Left renal pelvis (tissue), 4 donors: Measurements from ENCODE around the gene POSTN. TPM values are rescaled to one million over a fixed set of nuclear protein-coding genes. Genes with fewer than 3 reads are reported as not detected.
"Not testable (repeated sequence)": the region's sequence is repeated elsewhere in the genome, so short reads cannot be mapped to it uniquely, and the experiment has no call there.

Experiments used
- DNase-seq, 4 donors: peaks; one replicate each; pipeline ENCODE4 v3.0.0-alpha.2; 2013; ENCODE audit warnings: low read depth in 4 of 4, low spot score in 3 of 4
- polyA plus RNA-seq, 4 donors: library from polyadenylated mRNA; unstranded; fragments of 120-200 nt; gene quantifications; one replicate each; pipeline ENCODE4 v1.2.1, GENCODE V29; 2013; ENCODE audit not compliant: insufficient read length in 4 of 4

The POSTN gene
- polyA plus RNA-seq, 4 donors: 283 to 5,755 (median 546) TPM

DNA sequence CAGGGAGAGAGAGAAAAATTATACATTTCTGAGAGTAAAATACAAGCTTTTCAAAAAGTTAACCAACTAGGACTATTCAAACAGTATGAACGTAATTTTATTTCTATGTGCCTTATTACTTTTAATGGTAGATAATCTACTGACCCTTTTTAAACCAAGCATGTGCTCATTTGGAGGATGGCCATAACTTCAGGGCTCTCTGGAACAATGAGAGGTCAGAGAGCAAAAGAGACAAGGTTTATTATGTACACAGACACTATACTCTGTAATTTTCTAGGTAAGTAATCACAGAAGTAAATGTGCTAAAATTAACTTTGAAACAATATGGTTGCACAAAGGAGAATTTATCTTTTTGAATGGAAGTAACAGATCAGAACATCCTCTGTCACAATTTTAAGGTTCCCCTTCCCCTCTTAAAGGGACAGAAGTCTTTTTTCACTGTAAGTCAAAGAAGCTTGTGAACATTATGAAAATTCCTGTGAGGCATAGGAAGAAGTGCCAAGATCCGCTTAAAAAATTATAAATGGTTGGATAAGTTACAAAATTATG, 1.0 kb downstream of the POSTN start:
- no peak for DNase-seq

- no peak for DNase-seq
Observed at GRCh38 chr13:37596805-37597204, 1.8 kb downstream of the POSTN start.

DNA sequence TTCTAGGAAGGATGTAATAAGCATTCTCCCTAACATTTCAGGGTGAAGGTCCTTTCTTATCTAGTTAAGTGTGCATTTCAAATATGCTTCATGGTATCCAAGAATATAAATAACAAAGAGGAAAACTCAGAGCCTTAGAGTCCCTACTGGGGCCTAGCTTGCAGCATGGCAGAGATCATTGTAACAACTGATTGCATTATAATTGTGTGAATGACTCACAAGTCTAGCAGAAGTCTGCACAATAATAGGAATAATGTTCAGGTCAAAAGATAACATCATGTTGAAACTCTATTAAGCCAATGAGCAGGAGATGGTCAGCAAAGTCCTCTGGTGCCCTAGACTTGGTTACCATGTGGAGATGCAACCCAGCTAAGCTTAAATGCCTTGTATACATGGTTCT, 3.4 kb downstream of the POSTN start:
- no peak for DNase-seq

- no peak for DNase-seq
Observed at GRCh38 chr13:37594550-37594949, 4.0 kb downstream of the POSTN start.

DNA sequence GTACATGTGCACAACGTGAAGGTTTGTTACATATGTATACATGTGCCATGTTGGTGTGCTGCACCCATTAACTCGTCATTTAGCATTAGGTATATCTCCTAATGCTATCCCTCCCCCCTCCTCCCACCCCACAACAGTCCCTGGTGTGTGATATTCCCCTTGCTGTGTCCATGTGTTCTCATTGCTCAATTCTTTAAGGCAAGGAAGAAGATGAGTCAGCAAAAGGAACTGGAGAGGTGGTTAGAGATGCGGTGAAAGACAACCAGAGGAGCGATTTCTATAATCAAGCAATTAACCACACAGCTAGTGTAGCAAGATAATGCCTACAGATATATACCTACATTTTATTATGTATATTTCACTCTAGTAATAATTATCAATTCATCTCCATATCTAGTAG, 9.2 kb downstream of the POSTN start:
- DNase-seq: not testable (repeated sequence)

DNA sequence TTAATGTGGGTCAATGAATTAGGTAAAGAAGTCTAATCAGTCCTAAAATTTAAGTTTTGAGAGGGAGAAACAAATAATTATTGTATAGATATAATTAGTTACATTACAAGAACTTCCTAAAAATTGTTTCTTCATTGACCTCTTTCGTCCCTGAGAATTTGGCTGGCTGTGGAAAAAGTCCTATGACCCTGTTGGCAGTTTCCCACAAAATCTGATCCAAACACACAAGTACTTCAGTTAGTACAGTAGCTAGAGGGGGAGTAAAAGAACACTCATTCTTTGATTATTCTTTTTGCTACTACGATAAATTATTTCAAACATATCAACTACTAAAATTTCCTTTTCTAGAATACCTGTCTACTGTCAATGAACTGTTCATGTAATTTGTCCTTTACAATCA, 11.3 kb downstream of the POSTN start:
- no peak for DNase-seq

GRCh38 chr13:37586164-37586563, 12.4 kb downstream of the POSTN start:
- DNase-seq: no peak

GRCh38 chr13:37585541-37585940, 13.0 kb downstream of the POSTN start:
- no peak for DNase-seq

DNA sequence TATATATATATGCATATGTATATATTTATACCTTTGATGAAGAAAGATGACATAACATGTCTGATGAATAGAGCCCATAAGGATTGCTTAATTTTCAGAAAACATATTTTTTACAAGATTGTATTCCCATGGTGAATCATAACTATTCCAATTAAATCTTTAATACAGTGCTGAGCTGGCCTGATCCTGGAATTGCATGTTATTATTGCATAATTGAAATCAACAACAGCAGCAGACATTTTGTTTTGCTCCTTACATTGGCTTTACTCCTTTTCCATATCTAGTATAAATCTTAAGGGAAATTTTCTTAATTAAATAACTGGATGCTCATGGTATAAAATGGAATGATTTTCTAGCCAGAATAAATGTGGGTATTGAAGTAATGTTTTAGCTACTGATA, 22.0 kb downstream of the POSTN start:
- no peak for DNase-seq

GRCh38 chr13:37565425-37565824, 33.1 kb downstream of the POSTN start:
- no peak for DNase-seq

DNA sequence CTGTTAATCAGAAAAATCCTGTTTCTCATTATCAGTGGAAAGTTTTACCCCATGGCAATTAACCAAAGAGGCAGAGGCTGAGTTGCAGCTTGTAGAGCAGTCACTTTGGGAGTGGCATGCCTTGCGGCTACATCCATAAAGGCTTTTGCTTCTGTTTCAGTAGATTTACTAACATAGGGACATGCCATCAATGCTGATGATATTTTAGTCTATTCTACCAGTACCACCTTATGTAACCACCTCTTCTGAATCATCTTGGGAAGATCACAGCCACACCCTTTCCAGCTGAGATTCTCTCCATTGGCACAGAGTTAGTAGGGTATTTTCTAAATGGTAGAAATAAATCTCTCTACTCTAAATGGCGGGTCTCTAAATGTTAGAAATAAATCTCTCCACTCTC, 37.5 kb downstream of the POSTN start:
- no peak for DNase-seq

DNA sequence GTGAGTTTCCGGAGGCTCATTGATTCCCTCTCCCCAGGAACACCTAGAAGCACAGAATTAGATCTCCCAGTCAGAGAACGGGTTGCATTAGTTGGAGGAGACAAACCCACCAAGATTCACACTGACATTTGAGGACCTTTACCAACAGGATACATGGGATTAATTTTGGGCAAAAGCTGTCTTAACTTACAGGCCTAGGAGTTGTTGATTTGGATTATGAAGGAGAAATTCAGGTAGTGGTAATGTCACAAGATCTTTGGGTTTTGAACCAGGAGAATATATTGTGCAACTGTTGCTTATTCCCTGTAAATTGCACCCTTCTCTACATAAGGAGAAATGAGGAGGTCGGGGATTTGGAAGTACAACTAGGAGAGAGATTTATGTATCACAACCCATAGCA, 38.0 kb downstream of the POSTN start:
- no peak for DNase-seq

DNA sequence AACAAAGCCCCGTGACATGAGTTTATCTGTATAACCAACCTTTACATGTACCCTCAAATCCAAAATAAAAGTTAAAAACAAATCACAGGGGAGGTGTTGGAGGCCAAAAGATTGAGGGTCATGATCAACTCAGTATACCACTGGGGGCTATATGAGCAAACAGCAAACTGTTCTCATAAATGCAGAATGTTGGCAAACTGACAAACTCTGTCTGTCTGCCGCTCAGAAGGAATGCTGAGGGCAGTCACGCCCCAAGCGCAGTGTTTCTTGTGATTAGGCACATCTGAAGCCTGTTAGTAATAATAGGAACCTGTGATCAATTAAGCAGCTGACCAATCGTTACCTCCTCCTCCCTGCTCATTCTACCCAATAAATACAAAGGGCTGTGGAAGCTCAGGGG, 39.8 kb downstream of the POSTN start:
- DNase-seq: not testable (repeated sequence)

GRCh38 chr13:37546087-37546486, 52.5 kb downstream of the POSTN start:
- DNase-seq: no peak

GRCh38 chr13:37544995-37545394, 53.6 kb downstream of the POSTN start:
- DNase-seq: no peak

DNA sequence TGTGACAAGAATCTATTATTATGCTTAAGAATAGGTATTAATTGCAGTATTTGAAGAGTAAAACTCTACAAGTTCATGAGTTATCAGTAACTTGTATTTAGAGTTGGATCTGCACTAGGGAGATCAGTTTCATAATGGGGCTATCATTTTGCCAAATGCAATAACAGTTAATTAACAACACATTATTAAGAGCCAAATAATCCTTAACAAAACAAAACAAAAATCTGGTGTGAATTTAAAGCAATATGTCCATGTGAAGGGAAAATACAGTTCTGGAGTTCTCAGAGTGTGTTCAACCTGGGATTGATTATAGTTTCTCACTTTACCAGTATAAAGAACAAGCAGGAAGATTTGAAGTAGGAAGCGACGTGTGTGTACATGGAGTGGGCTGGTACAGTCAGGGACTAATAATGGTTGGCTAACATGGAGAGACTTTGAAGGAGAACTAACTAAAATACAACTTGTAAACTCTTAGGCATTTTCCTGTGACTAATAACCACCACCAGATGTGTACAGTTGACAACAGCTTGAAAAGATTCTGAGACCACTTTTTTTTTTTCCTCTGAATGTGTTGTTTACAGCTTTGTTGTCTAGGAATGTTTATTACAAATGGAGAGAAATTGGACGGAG, 58.5 kb downstream of the POSTN start:
- no peak for DNase-seq

- DNase-seq: no peak
Observed at GRCh38 chr13:37539170-37539569, 59.4 kb downstream of the POSTN start.

- DNase-seq: no peak
Observed at GRCh38 chr13:37535501-37535900, 63.1 kb downstream of the POSTN start.

DNA sequence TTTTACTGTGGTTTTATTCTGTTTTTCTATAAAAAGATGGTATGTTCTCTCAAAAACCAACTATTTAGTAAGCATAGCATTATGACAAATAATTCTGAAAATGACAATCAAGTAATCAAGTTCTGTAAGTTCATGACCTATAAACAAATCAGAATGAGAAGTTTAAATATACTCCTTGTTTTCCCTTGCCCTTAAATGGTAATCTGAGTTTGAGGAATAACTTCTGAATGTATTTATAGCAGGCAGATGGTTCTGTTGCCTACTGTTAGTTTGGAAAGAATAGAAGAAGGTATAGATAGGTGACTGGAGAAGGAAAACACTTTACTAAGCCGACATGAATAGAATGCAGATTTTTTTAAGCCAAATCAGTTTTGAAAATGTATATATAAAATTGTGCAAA, 63.9 kb downstream of the POSTN start:
- DNase-seq: no peak

DNA sequence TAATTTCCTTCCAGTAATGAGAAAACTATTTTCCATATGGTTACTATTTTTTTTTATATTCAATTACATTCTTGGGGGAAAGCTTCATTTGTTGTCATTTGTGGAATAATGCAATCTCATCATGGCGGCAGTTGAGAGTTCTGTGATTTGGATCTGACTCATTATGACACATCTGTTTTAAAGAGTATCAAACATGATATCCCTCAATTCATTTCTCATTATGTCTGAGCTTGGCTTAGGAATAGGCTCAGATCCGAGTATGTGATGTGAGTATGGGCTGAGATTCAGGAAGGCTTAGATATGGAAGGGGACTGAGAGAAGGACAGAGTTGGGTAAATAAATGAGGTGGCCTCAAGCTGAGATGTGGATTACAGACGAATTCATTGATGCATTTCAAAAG, 64.4 kb downstream of the POSTN start:
- no peak for DNase-seq

GRCh38 chr13:37531049-37531448, 67.5 kb downstream of the POSTN start:
- DNase-seq: no peak

- DNase-seq: no peak
Observed at GRCh38 chr13:37529751-37530385, 68.7 kb downstream of the POSTN start.
